Stimulated activated CD8-positive, alpha-beta memory T cell treated with anti-CD3 and anti-CD28 coated beads, Interleukin-4, amount 100 ng/mL, for 1 hour (primary cell): ENCODE measurements around the gene XRCC5.
"Not testable (repeated sequence)": the region's sequence is repeated elsewhere in the genome, so short reads cannot be mapped to it uniquely, and the experiment has no call there.

Source experiments
- DNase-seq, 2 donors: peaks; one replicate each; pipeline ENCODE4 v3.0.0-alpha.2; 2020; ENCODE audit warnings: low read depth in 2 of 2, low spot score in 1 of 2

The XRCC5 gene

GRCh38 chr2:216108967-216109921 is at the start of gene XRCC5:
XRCC5 (plus strand) TSS chr2:216109348; CDS start chr2:216109437, 89 bp downstream.
- peak; percentile 97 to 98 for DNase-seq

GRCh38 chr2:216064014-216064630 is 45.0 kb upstream of the XRCC5 start:
- no peak for DNase-seq

GRCh38 chr2:216064665-216065064 is 44.5 kb upstream of the XRCC5 start:
- DNase-seq: no peak

- no peak for DNase-seq
Measured at GRCh38 chr2:216066230-216066629, 42.9 kb upstream of the XRCC5 start.

- DNase-seq: no peak
Measured at GRCh38 chr2:216069028-216069427, 40.1 kb upstream of the XRCC5 start.

GRCh38 chr2:216070195-216070594 is 39.0 kb upstream of the XRCC5 start:
- no peak for DNase-seq

- no peak for DNase-seq
Measured at GRCh38 chr2:216071111-216071851, 37.9 kb upstream of the XRCC5 start.

GRCh38 chr2:216072473-216072872 is 36.7 kb upstream of the XRCC5 start:
- no peak for DNase-seq

GRCh38 chr2:216073773-216074172 is 35.4 kb upstream of the XRCC5 start:
- DNase-seq: no peak

- DNase-seq: no peak
Measured at GRCh38 chr2:216074380-216074779, 34.8 kb upstream of the XRCC5 start.

- DNase-seq: no peak
Measured at GRCh38 chr2:216074794-216075193, 34.4 kb upstream of the XRCC5 start.

GRCh38 chr2:216075510-216076485 is 33.4 kb upstream of the XRCC5 start:
- no peak for DNase-seq

- DNase-seq: no peak
Measured at GRCh38 chr2:216078776-216079175, 30.4 kb upstream of the XRCC5 start.

- not testable (repeated sequence) for DNase-seq
Measured at GRCh38 chr2:216080048-216080447, 29.1 kb upstream of the XRCC5 start.

GRCh38 chr2:216081012-216081411 is 28.1 kb upstream of the XRCC5 start:
- DNase-seq: no peak

- DNase-seq: peak; percentile 32 to 61
Measured at GRCh38 chr2:216081487-216082116, 27.5 kb upstream of the XRCC5 start, which contains the start of the genes PECR and TMEM169. PECR (minus strand) TSS chr2:216081809; CDS start chr2:216081741, 68 bp downstream. TMEM169 (plus strand) TSS chr2:216081919; CDS start chr2:216095964, 14,045 bp downstream.

- no peak for DNase-seq
Measured at GRCh38 chr2:216082117-216082711, 26.9 kb upstream of the XRCC5 start.

GRCh38 chr2:216082805-216083204 is 26.3 kb upstream of the XRCC5 start:
- no peak for DNase-seq
